NCI-H187 (cell line): Measurements from ENCODE around the gene PCBD1.

Experiments
- DNase-seq, 2 experiments: peaks; one replicate each; lab custom pipeline; 2025; lab: John Stamatoyannopoulos, UW

The PCBD1 gene

DNA sequence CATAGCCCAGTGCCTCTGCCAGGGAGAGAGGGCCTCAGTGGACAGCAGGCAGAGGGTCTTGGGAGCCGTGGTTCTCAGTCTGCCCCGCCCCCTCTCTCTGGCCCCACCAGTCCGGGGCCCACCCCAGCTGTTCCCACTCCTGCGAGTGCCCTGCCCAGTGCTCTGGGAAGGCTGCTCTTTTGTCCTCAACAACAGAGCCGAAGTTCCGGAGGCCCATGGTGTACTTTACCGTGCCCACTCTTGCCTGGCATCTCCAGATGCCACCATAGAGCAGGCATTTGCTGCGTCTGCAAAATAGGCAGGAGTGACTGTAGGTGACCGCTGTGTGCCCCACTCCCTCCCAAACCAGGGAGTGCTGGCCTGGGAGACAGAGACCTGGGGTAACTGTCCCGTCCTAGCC is 29.3 kb upstream of the PCBD1 start:
- no peak for DNase-seq

DNA sequence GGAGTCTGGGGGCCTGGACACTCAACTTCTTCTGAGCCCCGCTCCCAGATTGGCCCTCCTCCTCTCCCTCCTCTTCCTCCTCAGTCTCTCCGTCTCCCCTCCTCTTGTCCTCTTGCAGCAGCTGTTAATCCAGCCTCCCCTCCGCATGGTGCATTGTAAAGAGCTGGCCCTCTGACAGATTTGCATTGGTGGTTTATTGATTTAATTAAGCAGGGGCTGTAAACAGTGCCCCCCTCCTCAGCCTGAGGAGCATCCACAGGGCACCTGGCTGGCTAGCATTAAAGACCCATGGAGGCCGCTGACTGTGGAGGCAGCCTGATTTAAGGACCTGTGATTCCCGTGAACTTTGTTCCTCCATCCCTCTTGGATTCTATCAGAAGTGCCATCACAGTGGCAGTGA is 28.9 kb upstream of the PCBD1 start:
- DNase-seq = no peak

DNA sequence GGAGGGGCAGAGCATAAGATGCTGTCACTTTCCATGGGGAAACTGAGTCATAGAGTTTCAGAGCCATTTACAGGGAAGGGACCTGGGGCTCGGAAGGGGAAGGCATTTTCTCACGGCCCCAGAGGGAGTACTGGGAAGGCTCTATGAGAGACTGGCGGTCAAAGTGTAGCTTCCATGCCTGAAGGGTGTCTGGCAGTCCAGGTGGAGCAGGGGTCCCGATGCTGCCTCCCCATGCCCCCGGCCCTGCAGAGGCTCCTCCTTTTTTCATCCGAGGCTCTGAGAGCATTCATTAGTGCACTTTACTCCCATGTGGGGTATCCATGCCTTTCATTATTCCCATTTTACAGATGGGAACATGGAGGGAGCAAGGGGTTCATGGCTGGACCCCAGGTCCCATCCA is 27.9 kb upstream of the PCBD1 start:
- no peak for DNase-seq

- DNase-seq = no peak
Observed at GRCh38 chr10:70915806-70916205, 27.4 kb upstream of the PCBD1 start.

DNA sequence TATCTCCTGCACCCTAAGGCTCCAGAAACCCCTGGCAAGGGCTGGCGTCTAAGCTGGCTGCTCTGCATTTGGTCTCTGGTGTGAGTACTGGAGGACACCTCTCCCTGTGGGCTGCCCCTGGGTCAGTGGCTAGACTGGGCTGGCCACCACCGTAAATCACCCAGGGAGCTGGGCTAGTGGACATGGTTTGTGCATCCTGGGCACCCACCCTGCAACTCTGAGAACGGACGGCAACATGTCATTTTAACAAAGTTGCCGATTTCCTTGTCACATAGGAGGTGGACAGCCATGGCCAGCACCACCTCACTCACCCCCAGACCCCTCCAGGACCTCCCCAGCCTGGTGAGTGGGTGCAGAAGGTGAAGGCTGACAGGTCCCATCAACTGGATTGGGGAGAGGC is 26.8 kb upstream of the PCBD1 start:
- DNase-seq = no peak

DNA sequence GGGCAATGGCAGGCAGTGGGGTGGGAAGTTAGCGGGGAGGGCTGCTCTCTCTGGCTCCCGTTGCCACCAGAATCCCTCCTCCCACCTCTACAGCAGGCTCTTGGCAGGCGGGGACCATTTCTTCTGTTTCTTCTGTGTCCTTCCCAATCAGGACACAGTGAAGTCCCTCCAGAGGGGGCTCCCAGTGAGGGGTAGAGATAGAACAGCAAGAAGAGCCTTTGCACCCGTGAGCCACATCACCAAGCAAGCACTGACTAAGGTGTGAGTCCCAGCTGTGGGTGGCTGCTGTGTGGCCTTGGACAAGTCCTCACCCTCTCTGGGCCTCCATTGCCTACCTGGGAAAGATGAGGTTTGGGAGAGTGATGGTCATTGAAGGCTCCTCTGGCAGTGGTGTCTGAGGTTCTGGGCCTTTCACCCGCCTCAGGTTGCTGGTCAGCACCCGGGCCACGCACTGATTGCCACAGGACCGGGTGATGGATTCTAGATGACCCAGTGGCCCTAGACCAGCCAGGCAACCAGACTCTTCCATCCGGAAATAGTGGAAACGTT is 26.0 kb upstream of the PCBD1 start:
- no peak for DNase-seq

DNA sequence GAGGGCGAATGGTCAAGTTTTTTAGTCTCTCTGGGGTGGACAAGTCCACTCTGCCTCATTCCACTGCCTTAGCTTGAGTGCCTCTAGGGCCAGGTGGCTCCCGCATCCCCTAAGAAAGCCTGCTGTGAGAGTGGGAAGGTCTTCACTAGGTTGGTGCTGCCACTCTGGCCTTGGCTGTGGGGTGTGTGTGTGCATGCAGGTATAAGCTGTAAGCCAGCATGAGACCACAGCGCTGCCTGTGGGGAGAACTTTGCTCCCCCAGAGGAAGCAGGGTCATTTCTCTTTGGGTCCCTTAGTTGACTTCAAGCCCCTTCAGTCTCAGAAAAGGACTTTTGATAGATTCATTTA is 25.5 kb upstream of the PCBD1 start:
- DNase-seq = no peak

GRCh38 chr10:70913191-70913892 is 25.0 kb upstream of the PCBD1 start:
- no peak for DNase-seq

DNA sequence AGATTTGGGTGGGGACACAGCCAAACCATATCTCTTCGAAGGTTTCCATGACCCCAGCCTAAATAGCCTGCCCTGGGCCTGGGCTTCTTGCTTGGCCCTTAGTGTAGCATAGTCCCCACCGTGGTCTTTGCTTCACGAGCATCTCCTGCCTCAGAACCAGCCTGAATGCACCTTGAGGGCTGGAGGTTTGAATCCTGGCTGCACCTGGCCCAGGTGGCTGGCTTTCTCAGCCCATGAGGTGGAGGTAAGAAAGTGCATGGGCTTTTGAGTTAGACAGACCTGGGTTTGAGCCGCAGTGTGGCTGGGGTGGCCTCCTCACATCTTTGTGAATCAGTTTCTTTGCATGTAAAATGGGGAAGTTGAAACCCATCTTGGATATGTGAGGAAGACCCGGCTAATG is 24.2 kb upstream of the PCBD1 start:
- DNase-seq = no peak

DNA sequence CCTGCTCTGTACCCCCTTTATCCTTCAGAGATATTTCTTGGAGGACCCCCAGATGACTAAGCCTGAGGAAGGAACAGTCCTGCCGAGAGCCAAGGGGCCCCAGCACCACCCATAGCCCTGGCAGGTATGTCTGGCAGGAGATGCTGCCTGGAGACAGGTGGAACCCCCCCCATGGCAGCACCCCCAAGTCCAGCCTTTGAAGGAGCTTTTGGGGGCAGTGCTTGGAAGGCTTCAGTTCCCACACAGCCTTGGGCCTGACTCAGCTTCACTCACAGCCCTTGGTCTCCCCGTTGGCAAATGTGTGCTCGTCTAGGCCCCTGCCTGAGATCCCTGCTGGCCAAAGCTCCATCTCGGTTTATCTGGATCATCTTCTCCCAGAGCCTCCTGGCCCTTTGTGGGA is 23.0 kb upstream of the PCBD1 start:
- no peak for DNase-seq

- DNase-seq = no peak
Observed at GRCh38 chr10:70910486-70911341, 22.3 kb upstream of the PCBD1 start.

GRCh38 chr10:70909326-70909935 is 21.1 kb upstream of the PCBD1 start:
- DNase-seq = no peak

GRCh38 chr10:70908406-70909296 is 20.3 kb upstream of the PCBD1 start:
- no peak for DNase-seq

- DNase-seq = no peak
Observed at GRCh38 chr10:70907637-70908405, 19.5 kb upstream of the PCBD1 start.

DNA sequence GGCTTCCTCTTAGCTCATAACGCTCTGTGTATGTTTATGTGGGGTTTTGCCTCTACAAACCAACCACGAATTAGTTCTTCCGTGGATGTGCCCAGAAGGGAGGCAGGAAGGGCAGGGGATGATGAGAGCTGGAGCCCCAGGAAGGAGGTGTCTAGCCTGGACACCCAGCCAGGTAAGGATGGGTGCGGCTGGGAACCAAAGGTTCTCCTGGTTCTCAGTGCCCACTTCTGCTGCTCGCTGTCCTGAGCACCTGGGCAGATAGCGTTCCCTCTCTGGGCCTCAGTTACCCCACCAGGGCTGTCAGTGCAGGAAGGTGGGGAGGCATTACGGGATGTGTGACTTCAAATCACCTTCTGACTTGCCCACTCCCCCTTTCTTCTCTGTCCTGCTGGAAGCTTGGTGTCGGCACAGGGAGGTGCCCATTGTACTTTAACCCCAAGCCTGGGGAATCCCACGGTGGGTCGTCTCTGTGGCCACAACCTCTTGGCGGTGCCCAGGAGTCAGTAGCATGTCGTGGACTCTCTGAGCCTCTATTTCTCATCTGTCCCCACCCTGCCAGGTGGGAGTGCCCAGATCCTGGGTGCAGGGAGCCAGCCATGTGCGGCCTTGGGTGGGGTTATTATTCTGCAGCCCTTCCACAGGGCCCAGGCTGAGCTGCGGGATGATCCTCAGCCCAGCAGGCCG is 18.7 kb upstream of the PCBD1 start:
- DNase-seq = no peak

DNA sequence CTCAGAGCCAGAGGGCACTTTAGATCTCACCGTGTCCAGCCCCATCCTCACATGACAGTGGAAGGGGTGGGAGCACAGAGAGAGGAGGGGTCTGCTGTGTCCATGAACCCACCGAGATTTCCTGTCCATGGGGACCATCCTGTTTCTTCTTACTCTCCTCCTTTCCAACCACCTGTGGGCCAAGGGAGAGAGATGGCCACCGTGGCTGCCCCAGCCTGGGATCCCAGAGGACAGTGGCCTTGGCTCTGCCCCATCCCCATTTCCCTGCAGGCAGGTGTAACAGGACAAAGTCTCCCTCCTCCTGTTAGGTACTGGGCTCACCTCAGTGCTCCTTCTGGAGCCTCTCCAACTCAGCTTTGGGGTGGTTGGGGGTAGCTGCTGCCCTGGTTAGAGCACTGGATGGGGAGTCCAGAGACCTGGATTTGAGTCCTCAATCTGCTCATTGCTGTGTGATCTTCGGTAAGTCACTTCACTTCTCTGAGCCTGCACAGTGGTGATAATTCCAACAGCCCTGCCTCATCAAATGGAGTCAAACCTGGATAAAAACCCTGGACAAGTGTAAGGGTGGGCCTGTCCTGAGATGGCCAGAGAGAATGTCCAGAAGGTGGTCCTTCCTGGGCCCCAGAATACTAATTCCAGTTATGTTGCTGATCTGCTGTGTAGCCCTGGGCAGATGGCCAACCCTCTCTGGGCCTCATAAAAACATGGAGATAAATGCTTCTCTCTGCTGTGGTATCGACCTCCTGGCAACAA is 17.8 kb upstream of the PCBD1 start:
- DNase-seq = no peak

DNA sequence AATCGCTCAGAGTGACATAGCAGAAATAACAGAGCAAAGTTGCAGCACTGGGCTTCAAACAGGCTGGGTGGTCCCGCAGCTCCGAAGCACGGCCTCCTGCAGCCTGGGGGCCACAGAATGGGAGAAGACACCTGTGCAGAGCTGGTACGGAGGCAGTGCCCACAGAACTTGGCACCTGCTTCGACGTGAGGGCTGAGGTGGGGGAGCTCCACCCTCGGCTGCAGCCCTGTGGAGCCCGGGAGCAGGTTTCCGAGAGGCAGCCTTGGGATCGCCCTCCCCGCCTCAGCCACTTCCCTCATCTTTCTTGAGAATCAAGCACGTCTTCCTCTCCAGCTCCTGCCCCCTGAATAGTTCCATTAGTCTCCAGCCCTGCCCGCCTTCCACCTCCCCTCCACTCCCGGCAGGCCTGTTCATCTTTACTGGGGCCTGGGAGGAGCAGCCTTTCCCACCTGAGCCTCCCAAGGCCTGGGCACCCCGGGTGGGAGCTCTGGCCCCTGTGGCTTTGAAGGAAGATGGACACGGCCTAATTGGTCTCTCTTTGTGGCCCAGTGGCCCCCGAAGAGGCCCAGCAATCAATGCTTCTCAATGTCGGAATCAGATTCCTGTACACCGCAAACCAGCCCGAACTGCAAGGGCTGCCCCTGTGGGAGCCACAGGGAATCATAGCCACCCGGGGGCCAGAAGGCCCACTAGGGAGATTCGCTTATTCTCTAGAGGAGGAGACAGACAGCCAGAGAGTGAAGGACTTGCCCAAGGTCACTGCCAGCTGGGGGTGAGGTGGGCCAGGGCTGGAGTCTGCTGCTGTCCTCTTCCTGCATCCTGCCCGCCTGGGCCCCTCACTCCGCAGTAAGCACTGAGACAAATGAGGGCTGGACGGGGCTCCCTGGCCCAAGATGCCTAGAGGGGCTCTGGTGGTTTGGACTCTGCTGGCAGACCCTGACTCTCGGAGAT is 17.0 kb upstream of the PCBD1 start:
- DNase-seq = no peak

- peak; percentile 13 to 23 for DNase-seq
Observed at GRCh38 chr10:70903262-70903921, 15.0 kb upstream of the PCBD1 start.
